Activated T-cell treated with anti-CD3 and anti-CD28 coated beads, Interleukin-2, amount 50 U/mL, for 4 hours (primary cell): ENCODE results near the gene DOK1. TPM values are rescaled to one million over a fixed set of nuclear protein-coding genes. Genes with fewer than 3 reads are reported as not detected.
A peak's percentile ranks its signal among the peaks of the same experiment; 100 is the strongest.
"Not testable (repeated sequence)": the region's sequence is repeated elsewhere in the genome, so short reads cannot be mapped to it uniquely, and the experiment has no call there.

Experiments used
- ATAC-seq, 2 donors: fragments of 200-7000 bp; cut with Tn5 transposase; one replicate each; pipeline ENCODE4 v1.10.0; 2021
- DNase-seq: peaks from one replicate; pipeline ENCODE4 v3.0.0-alpha.2; 2020
- H3K27me3 Mint-ChIP-seq: one replicate; pipeline ENCODE4 v1.8.0; 2021; ENCODE audit warnings: low read depth, mixed read lengths
- H3K36me3 Mint-ChIP-seq: one replicate; pipeline ENCODE4 v1.8.0; 2022; ENCODE audit warnings: mixed read lengths; ENCODE audit not compliant: insufficient read depth
- H3K4me1 Mint-ChIP-seq: one replicate; pipeline ENCODE4 v1.8.0; 2021; ENCODE audit warnings: low read depth, mixed read lengths
- H3K4me3 Mint-ChIP-seq: one replicate; pipeline ENCODE4 v1.8.0; 2021; ENCODE audit warnings: mild to moderate bottlenecking, moderate library complexity, mixed read lengths
- H3K9me3 Mint-ChIP-seq: one replicate; pipeline ENCODE4 v1.8.0; 2021; ENCODE audit warnings: mixed read lengths
- total RNA-seq, 3 donors: library from RNA; stranded (reverse); gene quantifications; one replicate each; pipeline ENCODE4 v1.2.1, GENCODE V29; 2021

The DOK1 gene
- total RNA-seq, 3 donors from 2014 or later: 24.1 to 27.9 (median 25.9) TPM

DNA sequence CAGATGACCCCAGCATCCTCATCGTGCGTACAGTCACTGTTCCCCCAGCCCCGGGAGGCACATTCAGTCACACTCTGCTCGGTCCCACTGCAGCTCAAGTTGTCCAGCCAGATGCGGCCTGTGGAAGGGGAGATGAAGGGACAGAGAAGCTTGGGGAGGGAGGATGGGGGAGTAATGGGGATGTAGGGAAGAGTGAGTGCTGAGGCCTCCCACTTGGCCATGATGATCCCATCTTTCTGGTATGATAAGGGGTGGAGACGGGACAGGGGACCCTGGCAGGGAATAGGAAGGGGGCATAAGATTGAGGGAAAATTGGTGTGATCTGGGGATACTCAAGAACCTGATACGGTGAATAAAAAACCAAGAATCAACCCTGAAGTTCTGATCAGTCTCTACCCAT, 4.3 kb upstream of the DOK1 start:
- peak overlapping the region; percentile 11 for H3K4me3 Mint-ChIP-seq
- H3K36me3 Mint-ChIP-seq: no peaks in the 10 kb centered on the region
- H3K9me3 Mint-ChIP-seq: no peaks in the 10 kb centered on the region
- peaks cover 7% of the 10 kb centered on the region for H3K4me1 Mint-ChIP-seq
- DNase-seq: no peak
- ATAC-seq: no peak
- H3K27me3 Mint-ChIP-seq: peaks cover 45% of the 10 kb centered on the region

DNA sequence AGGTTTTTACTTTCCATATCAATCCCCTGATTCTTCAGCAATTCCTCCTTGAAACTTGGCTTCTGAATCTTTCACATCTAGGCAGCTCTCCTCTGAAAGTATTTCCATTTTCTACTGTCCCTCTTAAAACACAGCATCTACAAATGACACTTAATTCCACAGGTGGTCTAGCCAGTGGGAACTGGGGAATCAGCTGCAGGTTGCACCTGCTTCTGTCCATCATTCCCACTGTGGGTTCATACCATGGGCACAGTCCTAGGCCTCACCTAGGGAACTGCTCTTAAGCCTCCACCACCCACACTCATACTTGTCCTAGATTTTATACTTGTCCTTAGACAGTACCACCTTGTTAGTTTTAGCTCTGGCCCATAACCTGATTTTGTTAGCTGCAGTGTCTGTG, 3.0 kb upstream of the DOK1 start:
- Mint-ChIP-seq H3K9me3 (no peaks in the 10 kb centered on the region), H3K36me3 (no peaks in the 10 kb centered on the region), H3K4me1 (peaks cover 10% of the 10 kb centered on the region), H3K4me3 (no peak overlapping the region), H3K27me3 (peaks cover 41% of the 10 kb centered on the region)
- ATAC-seq: no peak
- no peak for DNase-seq

DNA sequence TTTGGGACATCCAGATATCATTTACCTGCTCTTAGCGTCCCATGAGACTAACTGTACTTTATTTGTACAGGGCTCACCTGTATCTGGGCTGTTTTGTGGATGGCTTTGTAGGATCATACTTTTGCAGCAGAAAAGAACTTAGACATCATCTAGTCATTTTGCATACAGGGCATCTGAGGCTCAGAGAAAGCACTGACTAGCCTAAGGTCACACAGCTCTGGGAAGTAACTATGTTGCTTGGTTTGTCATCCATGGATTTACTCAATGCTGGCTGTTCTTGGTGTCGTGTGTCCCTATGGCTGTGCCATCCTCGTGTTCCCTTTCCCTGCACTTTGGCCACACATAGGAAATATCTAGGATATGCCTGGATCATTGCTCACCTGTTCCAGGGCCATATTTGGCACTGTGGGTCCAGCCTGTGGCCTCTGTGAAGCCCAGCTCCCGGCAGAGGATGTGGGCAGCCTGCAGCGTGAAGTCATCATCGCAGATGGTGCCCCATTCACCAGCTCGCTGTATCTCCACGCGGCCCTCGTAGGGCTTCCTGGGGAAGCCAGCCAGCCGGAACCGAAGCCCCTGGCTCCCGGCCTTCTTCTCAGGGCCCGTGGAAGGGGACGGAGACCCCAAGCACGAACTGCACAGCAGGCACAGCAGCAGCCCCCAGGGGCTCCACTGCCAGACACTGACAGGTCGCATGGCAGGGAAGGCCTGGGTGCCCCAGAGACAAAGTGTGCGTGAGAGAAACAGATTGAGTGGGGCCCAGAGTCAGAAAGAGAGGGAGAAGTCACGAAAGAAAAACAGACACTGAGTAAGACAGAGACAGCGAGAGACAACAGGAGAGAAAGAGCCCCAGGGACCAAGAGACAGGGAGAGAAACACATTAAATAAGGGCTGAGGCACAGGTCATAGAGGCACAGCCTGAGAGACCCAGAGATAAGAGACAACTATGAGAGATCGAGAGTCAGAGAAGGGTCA, 2.3 kb upstream of the DOK1 start:
- DNase-seq: no peak
- no peaks in the 10 kb centered on the region for H3K9me3 Mint-ChIP-seq
- H3K4me3 Mint-ChIP-seq: peak overlapping the region; percentile 29
- H3K4me1 Mint-ChIP-seq: peaks cover 10% of the 10 kb centered on the region
- H3K36me3 Mint-ChIP-seq: no peaks in the 10 kb centered on the region
- peaks cover 39% of the 10 kb centered on the region for H3K27me3 Mint-ChIP-seq
- no peak for ATAC-seq

DNA sequence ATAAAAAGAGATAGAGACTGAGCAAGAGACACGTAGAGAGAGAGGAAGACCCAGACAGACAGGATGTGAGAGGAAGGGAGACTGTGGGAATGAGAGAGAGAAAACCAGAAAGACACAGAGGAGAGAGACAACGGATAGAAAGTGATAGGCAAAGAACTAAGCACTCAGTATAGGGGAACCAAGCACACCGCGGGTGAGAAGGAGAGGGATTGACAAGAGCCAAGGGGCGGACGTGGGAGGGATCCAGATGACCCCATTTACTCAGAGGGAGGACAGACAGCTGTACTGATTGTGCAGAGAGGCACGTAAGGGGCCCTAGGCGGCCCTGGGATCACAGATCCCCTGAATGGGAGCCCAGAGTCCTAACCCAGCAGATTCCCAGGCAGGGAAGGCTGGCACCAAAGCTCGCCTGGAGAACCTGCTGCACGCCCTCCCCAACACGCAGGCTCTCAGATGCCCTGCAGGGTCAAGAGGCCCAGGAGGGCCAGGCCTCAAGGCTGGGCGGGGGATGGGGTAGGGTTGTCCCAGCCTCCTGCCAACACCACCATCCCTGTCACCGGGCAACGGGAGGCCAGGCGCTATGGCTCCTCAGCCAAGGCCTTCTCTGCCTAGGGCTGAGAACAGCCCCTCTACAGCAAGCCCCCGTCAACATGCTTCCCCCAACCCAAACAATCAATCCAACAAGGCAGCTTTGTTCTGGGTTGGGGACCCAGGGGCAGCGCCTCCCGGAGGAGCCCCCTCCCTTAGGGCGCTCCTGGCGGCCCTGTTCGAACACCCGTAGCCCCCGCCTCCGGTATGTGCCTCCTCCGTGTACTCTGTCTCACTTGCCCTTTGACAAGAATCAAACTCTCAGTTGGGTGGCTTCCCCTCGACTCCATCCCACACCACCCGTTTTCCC, 1.4 kb upstream of the DOK1 start:
- peaks cover 9% of the 10 kb centered on the region for H3K4me1 Mint-ChIP-seq
- H3K36me3 Mint-ChIP-seq: no peaks in the 10 kb centered on the region
- peaks cover 32% of the 10 kb centered on the region for H3K27me3 Mint-ChIP-seq
- ATAC-seq: no peak
- peak overlapping the region; percentile 76 for H3K4me3 Mint-ChIP-seq
- H3K9me3 Mint-ChIP-seq: no peaks in the 10 kb centered on the region
- no peak for DNase-seq

DNA sequence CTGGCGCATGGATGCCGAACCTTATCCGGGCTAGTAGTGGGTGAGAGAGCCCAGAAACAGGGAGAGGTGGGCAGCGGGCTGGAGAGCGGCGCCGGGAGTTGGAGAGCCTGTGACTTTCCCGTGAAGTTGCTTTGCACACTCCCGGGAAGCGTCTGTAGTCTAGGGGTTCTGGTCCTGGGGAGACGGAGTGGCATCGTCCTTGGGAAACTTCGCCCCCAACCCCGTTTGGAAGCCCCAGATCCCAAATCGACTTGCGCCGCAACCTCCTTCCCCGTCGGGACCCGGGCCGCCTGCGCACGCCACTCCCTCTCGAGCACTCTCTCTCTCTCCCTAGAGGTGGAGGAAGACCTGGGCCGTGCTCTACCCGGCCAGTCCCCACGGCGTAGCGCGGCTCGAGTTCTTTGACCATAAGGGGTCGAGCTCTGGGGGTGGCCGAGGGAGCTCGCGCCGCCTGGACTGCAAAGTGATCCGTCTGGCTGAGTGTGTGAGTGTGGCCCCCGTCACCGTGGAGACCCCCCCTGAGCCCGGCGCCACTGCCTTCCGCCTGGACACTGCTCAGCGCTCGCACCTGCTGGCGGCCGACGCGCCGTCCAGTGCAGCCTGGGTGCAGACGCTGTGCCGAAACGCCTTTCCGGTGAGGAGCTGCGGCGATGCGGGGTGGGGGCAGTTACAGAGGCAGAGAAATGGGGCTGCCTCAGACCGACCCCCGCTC, 456 bp downstream of the DOK1 start:
- peaks cover 5% of the 10 kb centered on the region for H3K4me1 Mint-ChIP-seq
- ATAC-seq (peak; percentile 67 to 70), DNase-seq (peak; percentile 31)

DNA sequence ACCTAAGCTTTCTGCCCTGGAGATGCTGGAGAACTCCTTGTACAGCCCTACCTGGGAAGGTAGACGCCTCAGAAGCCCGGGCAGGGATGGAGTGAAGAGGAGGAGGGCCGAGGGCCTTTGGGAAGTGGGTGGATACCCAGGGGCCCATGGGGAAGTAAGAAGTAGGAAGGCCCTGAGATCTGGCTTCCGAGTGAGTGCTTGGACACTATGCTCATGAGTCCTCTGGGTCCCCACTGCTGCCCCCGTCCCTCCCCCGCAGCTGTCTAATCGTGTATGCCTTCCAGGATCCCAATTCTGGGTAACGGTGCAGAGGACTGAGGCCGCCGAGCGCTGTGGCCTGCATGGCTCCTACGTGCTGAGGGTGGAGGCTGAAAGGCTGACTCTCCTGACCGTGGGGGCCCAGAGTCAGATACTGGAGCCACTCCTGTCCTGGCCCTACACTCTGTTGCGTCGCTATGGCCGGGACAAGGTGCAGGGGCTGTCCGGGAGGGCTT, 1.1 kb downstream of the DOK1 start:
- peaks cover 5% of the 10 kb centered on the region for H3K4me1 Mint-ChIP-seq
- H3K4me3 Mint-ChIP-seq: peak overlapping the region; percentile 95
- no peaks in the 10 kb centered on the region for H3K36me3 Mint-ChIP-seq
- ATAC-seq (no peak), DNase-seq (no peak)
- peaks cover 12% of the 10 kb centered on the region for H3K27me3 Mint-ChIP-seq
- H3K9me3 Mint-ChIP-seq: no peaks in the 10 kb centered on the region

More for the DNA sequence above, 456 bp downstream of the DOK1 start:
- peak overlapping the region; percentile 95 for H3K4me3 Mint-ChIP-seq
- H3K9me3 Mint-ChIP-seq: no peaks in the 10 kb centered on the region
- no peaks in the 10 kb centered on the region for H3K36me3 Mint-ChIP-seq
- peaks cover 19% of the 10 kb centered on the region for H3K27me3 Mint-ChIP-seq

DNA sequence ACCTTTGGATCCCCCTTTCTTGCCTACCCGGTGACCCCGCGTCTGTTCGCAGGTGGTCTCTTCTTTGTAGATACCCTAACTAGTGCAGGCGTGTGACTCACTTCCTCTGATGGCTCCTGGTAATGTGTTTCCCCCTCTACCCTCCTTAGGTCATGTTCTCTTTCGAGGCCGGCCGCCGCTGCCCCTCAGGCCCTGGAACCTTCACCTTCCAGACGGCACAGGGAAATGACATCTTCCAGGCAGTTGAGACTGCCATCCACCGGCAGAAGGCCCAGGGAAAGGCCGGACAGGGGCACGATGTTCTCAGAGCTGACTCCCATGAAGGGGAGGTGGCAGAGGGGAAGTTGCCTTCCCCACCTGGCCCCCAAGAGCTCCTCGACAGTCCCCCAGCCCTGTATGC, 1.6 kb downstream of the DOK1 start:
- no peak for ATAC-seq
- H3K27me3 Mint-ChIP-seq: peaks cover 9% of the 10 kb centered on the region
- no peak for DNase-seq
- H3K36me3 Mint-ChIP-seq: no peaks in the 10 kb centered on the region
- peaks cover 5% of the 10 kb centered on the region for H3K4me1 Mint-ChIP-seq
- H3K9me3 Mint-ChIP-seq: no peaks in the 10 kb centered on the region
- H3K4me3 Mint-ChIP-seq: peak overlapping the region; percentile 95

DNA sequence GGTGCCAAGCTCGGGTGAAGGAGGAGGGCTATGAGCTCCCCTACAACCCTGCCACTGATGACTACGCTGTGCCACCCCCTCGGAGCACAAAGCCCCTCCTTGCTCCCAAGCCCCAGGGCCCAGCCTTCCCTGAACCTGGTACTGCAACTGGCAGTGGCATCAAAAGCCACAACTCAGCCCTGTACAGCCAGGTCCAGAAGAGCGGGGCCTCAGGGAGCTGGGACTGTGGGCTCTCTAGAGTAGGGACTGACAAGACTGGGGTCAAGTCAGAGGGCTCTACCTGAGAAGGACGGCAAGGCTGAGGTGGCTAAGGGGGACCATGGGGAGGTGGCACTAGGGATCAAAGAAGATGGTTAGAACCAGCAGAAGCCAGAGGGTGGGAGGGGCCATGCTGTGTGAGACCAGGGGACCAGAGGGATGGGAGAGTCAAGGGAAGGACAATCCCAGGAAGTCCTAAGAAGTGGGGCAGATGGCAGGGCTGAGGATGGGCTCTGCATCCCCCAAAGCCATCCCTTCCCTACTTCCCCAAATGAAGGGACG, 2.4 kb downstream of the DOK1 start:
- no peaks in the 10 kb centered on the region for H3K9me3 Mint-ChIP-seq
- H3K27me3 Mint-ChIP-seq: peaks cover 6% of the 10 kb centered on the region
- DNase-seq (no peak), ATAC-seq (no peak)
- H3K4me1 Mint-ChIP-seq: peaks cover 5% of the 10 kb centered on the region
- no peaks in the 10 kb centered on the region for H3K36me3 Mint-ChIP-seq
- no peak overlapping the region for H3K4me3 Mint-ChIP-seq

DNA sequence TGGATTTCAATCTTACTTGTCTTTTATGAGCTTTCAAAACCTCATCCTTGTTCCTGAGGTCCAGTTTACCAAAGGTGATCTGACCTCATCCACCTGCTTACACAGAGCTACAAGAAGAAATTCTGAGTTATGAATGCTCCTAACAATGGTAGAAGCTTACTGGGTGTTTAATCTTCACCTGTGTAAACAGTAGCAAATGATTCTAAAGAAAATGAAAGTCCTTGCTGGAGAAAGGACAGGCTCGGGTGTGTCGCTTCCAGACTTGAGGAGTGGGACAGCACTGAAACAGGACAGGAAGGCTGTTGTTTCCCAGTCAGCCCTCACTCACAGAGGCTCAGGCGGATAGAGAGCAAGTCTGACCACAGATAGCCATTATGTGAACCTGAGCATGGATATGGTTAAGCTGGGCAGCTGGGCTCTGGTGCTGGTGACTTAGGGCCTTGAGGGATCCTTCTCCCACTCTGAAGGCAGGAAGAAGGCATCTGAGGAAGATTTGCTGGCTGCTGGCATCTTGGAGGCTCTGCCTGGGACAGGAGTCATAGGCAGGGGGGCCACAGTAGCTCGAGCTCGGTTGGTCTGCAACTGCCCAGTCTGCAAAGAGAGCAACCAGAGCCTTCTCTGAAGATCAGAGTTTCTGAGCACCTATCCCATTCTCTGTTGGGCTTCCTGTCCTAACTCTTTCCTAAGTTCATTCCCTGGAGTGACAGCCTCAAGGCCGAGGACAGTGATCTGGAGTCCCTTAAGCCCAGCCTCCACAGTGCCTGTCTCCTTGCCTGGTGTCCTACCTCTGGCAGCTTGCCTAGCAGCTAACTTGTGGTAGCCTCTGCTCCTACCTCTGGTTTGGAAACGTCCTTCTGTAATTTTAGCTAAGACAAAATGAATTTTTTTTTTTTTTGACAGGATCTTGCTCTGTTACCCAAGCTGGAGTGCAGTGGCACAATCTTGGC, 4.0 kb downstream of the DOK1 start:
- H3K4me1 Mint-ChIP-seq: peaks cover 5% of the 10 kb centered on the region
- no peak overlapping the region for H3K4me3 Mint-ChIP-seq
- ATAC-seq (no peak), DNase-seq (no peak)
- H3K27me3 Mint-ChIP-seq: peaks cover 6% of the 10 kb centered on the region
- no peaks in the 10 kb centered on the region for H3K9me3 Mint-ChIP-seq
- H3K36me3 Mint-ChIP-seq: no peaks in the 10 kb centered on the region

DNA sequence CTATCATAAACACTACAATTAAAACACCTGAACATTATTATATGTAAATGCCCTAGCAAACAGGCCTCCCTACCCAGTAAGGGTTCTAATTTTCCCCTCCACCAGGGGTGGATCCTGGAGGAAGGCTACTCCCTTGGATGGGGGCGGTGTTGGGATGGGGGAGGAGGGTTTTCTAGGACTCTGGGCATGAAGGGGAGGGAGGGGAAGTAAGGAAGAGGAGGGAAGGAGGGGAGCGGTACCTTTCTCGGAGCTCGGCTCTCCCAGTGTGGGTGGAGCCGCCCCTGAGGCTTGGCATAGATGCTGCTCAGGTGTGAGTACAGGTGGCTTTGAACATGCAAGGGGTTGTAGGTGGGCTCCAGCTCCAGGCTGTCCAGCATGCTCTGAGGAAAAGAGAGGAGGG, 5.4 kb downstream of the DOK1 start:
- Mint-ChIP-seq H3K4me1 (peaks cover 3% of the 10 kb centered on the region), H3K9me3 (no peaks in the 10 kb centered on the region), H3K27me3 (peaks cover 16% of the 10 kb centered on the region), H3K36me3 (no peaks in the 10 kb centered on the region), H3K4me3 (no peak overlapping the region)
- no peak for DNase-seq
- ATAC-seq: no peak

DNA sequence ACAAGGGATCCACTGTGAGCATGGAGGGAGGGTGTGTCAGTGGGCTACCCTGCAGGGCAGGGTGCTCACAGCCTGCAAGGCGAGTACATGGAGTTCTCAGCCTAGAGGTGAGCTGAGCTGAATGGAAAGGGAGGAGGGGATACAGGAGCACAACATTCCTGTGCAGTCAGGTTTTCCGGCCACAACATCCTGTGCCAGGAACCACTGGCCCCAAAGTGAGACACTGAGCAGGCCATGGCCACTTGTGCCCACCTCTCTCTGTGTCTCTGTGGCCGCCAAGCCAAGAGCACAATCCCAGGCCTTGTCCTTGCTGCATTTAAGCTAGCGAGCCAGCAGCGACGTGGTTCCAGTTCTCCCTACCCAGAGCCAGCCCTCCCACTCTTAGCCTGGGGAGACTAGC, 6.1 kb downstream of the DOK1 start:
- Mint-ChIP-seq H3K27me3 (peaks cover 16% of the 10 kb centered on the region), H3K36me3 (no peaks in the 10 kb centered on the region), H3K9me3 (no peaks in the 10 kb centered on the region), H3K4me1 (no peaks in the 10 kb centered on the region), H3K4me3 (no peak overlapping the region)
- ATAC-seq (peak in 1 of 2 donors; percentile 12), DNase-seq (no peak)

DNA sequence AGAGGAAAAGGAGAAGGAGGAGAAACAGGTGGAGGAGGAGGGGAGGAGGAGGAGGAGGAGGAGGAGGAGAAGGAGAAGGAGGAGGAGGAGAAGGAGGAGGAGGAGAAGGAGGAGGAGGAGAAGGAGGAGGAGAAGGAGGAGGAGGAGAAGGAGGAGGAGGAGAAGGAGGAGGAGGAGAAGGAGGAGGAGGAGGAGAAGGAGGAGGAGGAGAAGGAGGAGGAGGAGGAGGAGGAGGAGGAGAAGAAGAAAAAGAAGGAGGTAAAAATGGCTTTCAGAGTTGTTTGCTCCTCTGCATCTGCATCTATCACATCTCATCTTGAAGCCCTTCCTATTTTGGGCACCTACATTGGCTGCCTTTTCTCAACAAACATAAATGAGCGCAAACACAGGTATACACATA, 6.5 kb downstream of the DOK1 start:
- not testable (repeated sequence) for ATAC-seq, H3K9me3 Mint-ChIP-seq, DNase-seq, H3K36me3 Mint-ChIP-seq, H3K4me1 Mint-ChIP-seq, H3K4me3 Mint-ChIP-seq
- H3K27me3 Mint-ChIP-seq: peaks cover 18% of the 10 kb centered on the region
